T47D (cell line): ENCODE measurements around the gene TMEM44.
"Not testable (repeated sequence)": the region's sequence is repeated elsewhere in the genome, so short reads cannot be mapped to it uniquely, and the experiment has no call there.

Experiments used
- DNase-seq, 2 experiments: peaks; one replicate each; pipeline versions ENCODE4 v3.0.0 to v3.0.0-alpha.2; 2011 to 2012; ENCODE audit warnings: low read depth in 1 of 2, low spot score in 1 of 2
- JUND ChIP-seq: IDR thresholded peaks from 2 replicates; pipeline ENCODE4 v1.6.1; 2012; ENCODE audit warnings: low read depth
- in situ Hi-C: cut with HindIII; loops from 2 replicates; pipeline ENCODE4 v1.10.0; 2016; ENCODE audit warnings: low sequenced_read_pairs, low pct_unique_long_range_greater_than_20kb

Gene TMEM44

GRCh38 chr3:194549853-194550252 is 83.4 kb downstream of the TMEM44 start:
- no peak for DNase-seq
- no peak for TF ChIP-seq JUND
- in situ Hi-C loops = no loop called here

- in situ Hi-C loops = no loop called here
- no peak for DNase-seq
- no peak for TF ChIP-seq JUND
Measured at GRCh38 chr3:194548346-194549321, 84.6 kb downstream of the TMEM44 start.

- in situ Hi-C loops = no loop called here
- no peak for TF ChIP-seq JUND
- DNase-seq = no peak
Measured at GRCh38 chr3:194547042-194547441, 86.2 kb downstream of the TMEM44 start.

- in situ Hi-C loops = not testable (repeated sequence)
Measured at GRCh38 chr3:194545538-194545937, 87.7 kb downstream of the TMEM44 start.

GRCh38 chr3:194543550-194543949 is 89.7 kb downstream of the TMEM44 start:
- in situ Hi-C loops = no loop called here
- no peak for TF ChIP-seq JUND
- no peak for DNase-seq

More at GRCh38 chr3:194545538-194545937, 87.7 kb downstream of the TMEM44 start:
- not testable (repeated sequence) for DNase-seq

GRCh38 chr3:194541483-194541882 is 91.7 kb downstream of the TMEM44 start:
- TF ChIP-seq JUND = no peak
- DNase-seq = no peak
- in situ Hi-C loops = no loop called here

GRCh38 chr3:194540274-194540905 is 92.8 kb downstream of the TMEM44 start:
- no peak for DNase-seq
- in situ Hi-C loops = no loop called here
- TF ChIP-seq JUND = no peak

- no peak for DNase-seq
- in situ Hi-C loops = no loop called here
- TF ChIP-seq JUND = no peak
Measured at GRCh38 chr3:194539498-194539897, 93.7 kb downstream of the TMEM44 start.

- in situ Hi-C loops = no loop called here
- peak; percentile 85 to 100 for DNase-seq
- no peak for TF ChIP-seq JUND
Measured at GRCh38 chr3:194537732-194538247, 95.4 kb downstream of the TMEM44 start.
